Endothelial cell of umbilical vein (primary cell): ENCODE data around the gene FARP2.

ENCODE experiments used
- FOS ChIP-seq: IDR thresholded peaks from 2 replicates; pipeline ENCODE4 v1.6.1; 2011; ENCODE audit warnings: mild to moderate bottlenecking, low read length, moderate library complexity, borderline replicate concordance; ENCODE audit not compliant: insufficient read depth
- TF ChIP-seq, protein P1 (sequence below), 2 donors: IDR thresholded peaks; 1 replicate in 1 of 2; 2 replicates in 1 of 2; pipeline ENCODE4 v1.5.1; 2011; ENCODE audit warnings: low read length in 2 of 2, mild to moderate bottlenecking in 2 of 2, moderate library complexity in 2 of 2, control low read depth in 1 of 2, inconsistent platforms in 1 of 2, low read depth in 1 of 2; ENCODE audit not compliant: insufficient read depth in 1 of 2; ENCODE audit errors: extremely low read depth in 1 of 2
- TF ChIP-seq, protein P2 (sequence below): IDR thresholded peaks from 2 replicates; pipeline ENCODE4 v1.6.1; 2011; ENCODE audit not compliant: insufficient read depth, insufficient read length

DNA sequence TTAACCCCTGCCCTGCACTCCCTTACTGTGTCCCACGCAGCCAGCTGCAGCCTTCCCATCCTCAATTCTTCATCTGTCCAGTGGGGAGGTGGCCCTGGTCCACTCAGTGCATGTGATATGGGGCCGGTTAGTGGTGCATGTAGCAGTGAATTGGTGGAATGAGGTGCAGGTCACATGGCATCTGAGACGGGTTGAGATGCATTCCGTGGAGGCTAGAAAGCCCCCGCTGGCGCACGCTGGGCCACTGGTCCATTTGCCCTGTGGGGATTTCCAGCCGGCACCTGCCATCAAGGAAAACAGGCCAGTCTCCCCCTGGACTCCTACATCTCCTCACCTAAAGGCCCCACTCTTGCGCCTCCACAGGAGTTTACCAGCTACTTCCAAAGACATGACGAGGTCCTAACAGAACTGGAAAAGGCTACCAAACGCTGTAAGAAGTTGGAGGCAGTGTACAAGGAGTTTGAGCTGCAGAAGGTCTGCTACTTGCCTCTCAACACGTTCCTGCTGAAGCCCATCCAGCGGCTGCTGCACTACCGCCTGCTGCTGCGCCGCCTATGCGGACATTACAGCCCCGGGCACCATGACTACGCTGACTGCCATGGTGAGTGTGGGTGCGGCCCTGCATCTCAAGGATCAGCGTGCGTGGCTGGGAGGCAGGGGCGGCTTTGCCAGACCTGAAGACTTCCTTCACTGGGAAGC is 111.8 kb downstream of the FARP2 start:
- TF ChIP-seq, protein P1, sequence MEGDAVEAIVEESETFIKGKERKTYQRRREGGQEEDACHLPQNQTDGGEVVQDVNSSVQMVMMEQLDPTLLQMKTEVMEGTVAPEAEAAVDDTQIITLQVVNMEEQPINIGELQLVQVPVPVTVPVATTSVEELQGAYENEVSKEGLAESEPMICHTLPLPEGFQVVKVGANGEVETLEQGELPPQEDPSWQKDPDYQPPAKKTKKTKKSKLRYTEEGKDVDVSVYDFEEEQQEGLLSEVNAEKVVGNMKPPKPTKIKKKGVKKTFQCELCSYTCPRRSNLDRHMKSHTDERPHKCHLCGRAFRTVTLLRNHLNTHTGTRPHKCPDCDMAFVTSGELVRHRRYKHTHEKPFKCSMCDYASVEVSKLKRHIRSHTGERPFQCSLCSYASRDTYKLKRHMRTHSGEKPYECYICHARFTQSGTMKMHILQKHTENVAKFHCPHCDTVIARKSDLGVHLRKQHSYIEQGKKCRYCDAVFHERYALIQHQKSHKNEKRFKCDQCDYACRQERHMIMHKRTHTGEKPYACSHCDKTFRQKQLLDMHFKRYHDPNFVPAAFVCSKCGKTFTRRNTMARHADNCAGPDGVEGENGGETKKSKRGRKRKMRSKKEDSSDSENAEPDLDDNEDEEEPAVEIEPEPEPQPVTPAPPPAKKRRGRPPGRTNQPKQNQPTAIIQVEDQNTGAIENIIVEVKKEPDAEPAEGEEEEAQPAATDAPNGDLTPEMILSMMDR (IDR thresholded peaks at IDR 0.05; ENCODE audit: extremely low read depth in 1 of 2, insufficient read depth in 1 of 2, low read depth in 1 of 2, low read length in 2 of 2): no peak
- TF ChIP-seq FOS: no peak
- TF ChIP-seq, protein P2, sequence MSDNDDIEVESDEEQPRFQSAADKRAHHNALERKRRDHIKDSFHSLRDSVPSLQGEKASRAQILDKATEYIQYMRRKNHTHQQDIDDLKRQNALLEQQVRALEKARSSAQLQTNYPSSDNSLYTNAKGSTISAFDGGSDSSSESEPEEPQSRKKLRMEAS: no peak
